KOPT-K1 (cell line): ENCODE measurements around the gene ARHGAP27.

Experiments
- H3K27ac ChIP-seq: fragments of 200-600 bp; sonication (generic); 2 replicates; pipeline ENCODE4 v1.5.1; 2016; ENCODE audit warnings: antibody characterized with exemption, mild to moderate bottlenecking, low read depth, low read length; ENCODE audit not compliant: poor library complexity, severe bottlenecking
- H3K36me3 ChIP-seq: fragments of 200-600 bp; sonication (generic); 2 replicates; pipeline ENCODE4 v1.5.1; 2017; ENCODE audit warnings: antibody characterized with exemption, mild to moderate bottlenecking, low read length, moderate library complexity; ENCODE audit not compliant: insufficient read depth
- H3K9me3 ChIP-seq: fragments of 200-600 bp; sonication (generic); 2 replicates; pipeline ENCODE4 v1.5.1; 2017; ENCODE audit warnings: antibody characterized with exemption, low read length, mild to moderate bottlenecking; ENCODE audit not compliant: insufficient read depth, poor library complexity, severe bottlenecking

Gene ARHGAP27

GRCh38 chr17:45376171-45377005 is 56.3 kb downstream of the ARHGAP27 start:
- H3K36me3 ChIP-seq = no peaks in the 10 kb centered on the region
- H3K9me3 ChIP-seq = no peaks in the 10 kb centered on the region
- H3K27ac ChIP-seq = peak overlapping the region; percentile 76

- Histone ChIP-seq H3K9me3 (no peaks in the 10 kb centered on the region), H3K27ac (no peak overlapping the region)
Measured at GRCh38 chr17:45374501-45374900, 58.2 kb downstream of the ARHGAP27 start.

GRCh38 chr17:45372325-45372869 is 60.3 kb downstream of the ARHGAP27 start:
- H3K9me3 ChIP-seq = no peaks in the 10 kb centered on the region
- H3K27ac ChIP-seq = no peak overlapping the region
- no peaks in the 10 kb centered on the region for H3K36me3 ChIP-seq

More at GRCh38 chr17:45374501-45374900, 58.2 kb downstream of the ARHGAP27 start:
- H3K36me3 ChIP-seq = no peaks in the 10 kb centered on the region

- H3K9me3 ChIP-seq = no peaks in the 10 kb centered on the region
- no peak overlapping the region for H3K27ac ChIP-seq
- no peaks in the 10 kb centered on the region for H3K36me3 ChIP-seq
Measured at GRCh38 chr17:45371414-45372324, 61.0 kb downstream of the ARHGAP27 start.

GRCh38 chr17:45370949-45371413 is 61.7 kb downstream of the ARHGAP27 start:
- no peaks in the 10 kb centered on the region for H3K9me3 ChIP-seq
- H3K36me3 ChIP-seq = no peaks in the 10 kb centered on the region
- H3K27ac ChIP-seq = no peak overlapping the region

GRCh38 chr17:45369421-45369820 is 63.2 kb downstream of the ARHGAP27 start:
- no peaks in the 10 kb centered on the region for H3K36me3 ChIP-seq
- no peak overlapping the region for H3K27ac ChIP-seq
- no peaks in the 10 kb centered on the region for H3K9me3 ChIP-seq

- Histone ChIP-seq H3K9me3 (no peaks in the 10 kb centered on the region), H3K27ac (no peak overlapping the region), H3K36me3 (no peaks in the 10 kb centered on the region)
Measured at GRCh38 chr17:45368651-45369050, 64.0 kb downstream of the ARHGAP27 start.

- no peak overlapping the region for H3K27ac ChIP-seq
- H3K9me3 ChIP-seq = no peaks in the 10 kb centered on the region
Measured at GRCh38 chr17:45367216-45367615, 65.5 kb downstream of the ARHGAP27 start.

GRCh38 chr17:45366691-45367090 is 66.0 kb downstream of the ARHGAP27 start:
- H3K36me3 ChIP-seq = no peaks in the 10 kb centered on the region
- no peaks in the 10 kb centered on the region for H3K9me3 ChIP-seq
- no peak overlapping the region for H3K27ac ChIP-seq

More at GRCh38 chr17:45367216-45367615, 65.5 kb downstream of the ARHGAP27 start:
- H3K36me3 ChIP-seq = no peaks in the 10 kb centered on the region

GRCh38 chr17:45366049-45366448 is 66.6 kb downstream of the ARHGAP27 start:
- no peaks in the 10 kb centered on the region for H3K9me3 ChIP-seq
- no peak overlapping the region for H3K27ac ChIP-seq
- H3K36me3 ChIP-seq = no peaks in the 10 kb centered on the region

- no peaks in the 10 kb centered on the region for H3K36me3 ChIP-seq
- H3K27ac ChIP-seq = no peak overlapping the region
- no peaks in the 10 kb centered on the region for H3K9me3 ChIP-seq
Measured at GRCh38 chr17:45364531-45365390, 67.9 kb downstream of the ARHGAP27 start.

- Histone ChIP-seq H3K9me3 (no peaks in the 10 kb centered on the region), H3K36me3 (no peaks in the 10 kb centered on the region), H3K27ac (no peak overlapping the region)
Measured at GRCh38 chr17:45363498-45363897, 69.2 kb downstream of the ARHGAP27 start.

GRCh38 chr17:45361976-45362375 is 70.7 kb downstream of the ARHGAP27 start:
- H3K36me3 ChIP-seq = no peaks in the 10 kb centered on the region
- H3K27ac ChIP-seq = no peak overlapping the region
- no peaks in the 10 kb centered on the region for H3K9me3 ChIP-seq

GRCh38 chr17:45361451-45361850 is 71.2 kb downstream of the ARHGAP27 start:
- Histone ChIP-seq H3K36me3 (no peaks in the 10 kb centered on the region), H3K27ac (no peak overlapping the region), H3K9me3 (no peaks in the 10 kb centered on the region)
